CD4-positive, CD25-positive, alpha-beta regulatory T cell (primary cell): ENCODE results near the gene GOLPH3. TPM values are rescaled to one million over a fixed set of nuclear protein-coding genes. Genes with fewer than 3 reads are reported as not detected.

Experiments
- ATAC-seq, 2 donors: fragments of 150-1000 bp; cut with Tn5 transposase; one replicate each; pipeline ENCODE4 v1.10.0; 2021; ENCODE audit warnings: low read depth in 2 of 2, moderate number of reproducible peaks in 2 of 2, moderate library complexity in 1 of 2
- DNase-seq, 3 donors: peaks; one replicate each; pipeline versions ENCODE4 v3.0.0 to v3.0.0-alpha.2; 2012 to 2022; ENCODE audit warnings: mixed read lengths in 1 of 3
- H3K27ac ChIP-seq: one replicate; pipeline ENCODE4 v1.7.0; 2013; ENCODE audit warnings: mild to moderate bottlenecking, low read length; ENCODE audit not compliant: insufficient read depth, poor library complexity, severe bottlenecking
- H3K27me3 ChIP-seq: one replicate; pipeline ENCODE4 v1.7.0; 2013; ENCODE audit warnings: low read length; ENCODE audit not compliant: control insufficient read depth, insufficient read depth
- H3K36me3 ChIP-seq: one replicate; pipeline ENCODE4 v1.7.0; 2013; ENCODE audit warnings: mild to moderate bottlenecking, low read length, moderate library complexity; ENCODE audit not compliant: control insufficient read depth, insufficient read depth
- H3K4me1 ChIP-seq: 2 replicates; pipeline ENCODE4 v1.7.0; 2013; ENCODE audit warnings: mild to moderate bottlenecking, low read length; ENCODE audit not compliant: insufficient read depth, control insufficient read depth, poor library complexity, severe bottlenecking
- H3K4me3 ChIP-seq: one replicate; pipeline ENCODE4 v1.7.0; 2013; ENCODE audit warnings: low read depth, mild to moderate bottlenecking, low read length, moderate library complexity
- H3K9me3 ChIP-seq, 2 experiments: 1 replicate in 1 of 2; 2 replicates in 1 of 2; pipeline ENCODE4 v1.7.0; 2013; ENCODE audit warnings: low read length in 2 of 2, mild to moderate bottlenecking in 1 of 2, moderate library complexity in 1 of 2; ENCODE audit not compliant: control insufficient read depth in 2 of 2
- H3K27ac Mint-ChIP-seq, 3 donors: one replicate each; pipeline ENCODE4 v1.8.0; 2020 to 2022; ENCODE audit warnings: mild to moderate bottlenecking in 3 of 3, mixed read lengths in 3 of 3, moderate library complexity in 2 of 3
- H3K27me3 Mint-ChIP-seq: one replicate; pipeline ENCODE4 v1.8.0; 2022; ENCODE audit warnings: mild to moderate bottlenecking, mixed read lengths
- H3K36me3 Mint-ChIP-seq: one replicate; pipeline ENCODE4 v1.8.0; 2020; ENCODE audit warnings: mixed read lengths
- H3K4me1 Mint-ChIP-seq, 4 donors: one replicate each; pipeline ENCODE4 v1.8.0; 2020 to 2022; ENCODE audit warnings: mixed read lengths in 4 of 4, mild to moderate bottlenecking in 1 of 4
- H3K4me3 Mint-ChIP-seq, 4 donors: one replicate each; pipeline ENCODE4 v1.8.0; 2020 to 2022; ENCODE audit warnings: mild to moderate bottlenecking in 4 of 4, mixed read lengths in 4 of 4, moderate library complexity in 3 of 4
- H3K9me3 Mint-ChIP-seq, 7 donors: one replicate each; pipeline ENCODE4 v1.8.0; 2020 to 2022; ENCODE audit warnings: mixed read lengths in 7 of 7, mild to moderate bottlenecking in 3 of 7, moderate library complexity in 2 of 7
- polyA plus RNA-seq, 4 donors: library from polyadenylated mRNA; unstranded; fragments of 300-500 nt; fragmentation: Illumina TruSeq; gene quantifications; one replicate each; pipeline ENCODE4 v1.2.3, GENCODE V29; 2021
- total RNA-seq: library from RNA; stranded (reverse); gene quantifications from one replicate; pipeline ENCODE4 v1.2.3, GENCODE V29; 2022

Gene GOLPH3
- total and polyA plus RNA-seq, 5 donors from 2014 or later: 66.8 to 130 (median 112) TPM

DNA sequence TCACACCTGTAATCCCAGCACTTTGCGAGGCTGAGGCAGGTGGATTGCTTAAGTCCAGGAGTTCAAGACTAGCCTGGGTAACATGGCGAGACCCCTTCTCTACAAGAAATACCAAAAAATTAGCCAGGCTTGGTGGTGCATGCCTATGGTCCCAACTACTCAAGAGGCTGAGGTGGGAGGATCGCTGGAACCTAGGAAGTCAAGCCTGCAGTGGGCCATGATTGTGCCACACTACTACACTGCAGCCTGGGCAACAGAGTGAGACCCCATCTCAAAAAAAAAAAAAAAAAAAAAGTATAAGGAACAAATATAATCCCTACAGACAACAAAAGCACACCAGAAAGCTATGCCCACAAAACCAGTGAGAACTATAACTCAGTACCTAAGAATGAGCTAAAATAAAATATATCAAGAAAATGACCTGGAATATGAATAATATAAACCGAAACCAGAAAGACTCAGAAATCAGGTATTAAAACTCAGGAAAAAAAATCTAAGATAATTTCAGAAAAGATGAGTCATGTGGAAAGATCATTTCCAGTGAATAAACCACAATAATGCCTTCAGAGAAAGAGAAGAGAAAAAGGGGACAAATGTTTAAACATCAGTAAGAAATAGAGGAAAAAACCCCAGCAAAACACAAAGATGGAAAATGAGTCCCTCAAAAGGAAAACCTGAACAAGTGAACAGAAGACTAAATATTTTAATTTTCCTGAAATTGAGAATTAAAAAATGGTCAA lies 57.4 kb downstream of the GOLPH3 start:
- H3K27me3 Mint-ChIP-seq: no peaks in the 10 kb centered on the region
- H3K36me3 Mint-ChIP-seq: peaks cover 28% of the 10 kb centered on the region
- no peaks in the 10 kb centered on the region for H3K27me3 ChIP-seq
- DNase-seq (no peak), ATAC-seq (no peak)
- H3K36me3 ChIP-seq: peaks cover 31% of the 10 kb centered on the region
- no peak overlapping the region for H3K27ac ChIP-seq
- no peaks in the 10 kb centered on the region for H3K9me3 ChIP-seq
- H3K27ac Mint-ChIP-seq: peak overlapping the region in 1 of 3 donors; percentile 55
- H3K4me3 ChIP-seq: no peak overlapping the region
- H3K4me3 Mint-ChIP-seq: no peak overlapping the region
- no peaks in the 10 kb centered on the region for H3K4me1 ChIP-seq
- H3K9me3 Mint-ChIP-seq: peaks cover 0 to 1% (median 0%) of the 10 kb centered on the region in 7 donors
- peaks cover 16 to 26% (median 18%) of the 10 kb centered on the region in 4 donors for H3K4me1 Mint-ChIP-seq

DNA sequence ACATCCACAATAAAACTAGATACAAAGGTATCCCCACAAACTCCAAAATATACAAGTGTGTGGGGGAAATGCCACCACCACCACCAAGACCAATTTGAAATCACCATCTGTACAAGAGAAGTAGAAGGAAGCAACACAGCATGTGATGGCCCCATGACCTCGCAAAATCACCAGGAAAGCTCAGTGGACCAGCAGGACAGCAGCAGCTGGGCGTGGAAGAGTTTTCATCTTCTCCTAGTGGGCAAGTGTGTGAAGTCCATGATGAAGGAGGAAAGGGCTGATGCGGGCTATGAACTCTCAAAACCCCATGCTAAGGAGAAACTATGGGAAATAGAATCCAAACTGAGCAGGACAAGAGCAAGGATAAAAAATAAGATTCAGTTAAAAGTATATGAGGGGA lies 58.1 kb downstream of the GOLPH3 start:
- Mint-ChIP-seq H3K36me3 (peaks cover 28% of the 10 kb centered on the region), H3K4me1 (peaks cover 13 to 29% (median 17%) of the 10 kb centered on the region in 4 donors)

DNA sequence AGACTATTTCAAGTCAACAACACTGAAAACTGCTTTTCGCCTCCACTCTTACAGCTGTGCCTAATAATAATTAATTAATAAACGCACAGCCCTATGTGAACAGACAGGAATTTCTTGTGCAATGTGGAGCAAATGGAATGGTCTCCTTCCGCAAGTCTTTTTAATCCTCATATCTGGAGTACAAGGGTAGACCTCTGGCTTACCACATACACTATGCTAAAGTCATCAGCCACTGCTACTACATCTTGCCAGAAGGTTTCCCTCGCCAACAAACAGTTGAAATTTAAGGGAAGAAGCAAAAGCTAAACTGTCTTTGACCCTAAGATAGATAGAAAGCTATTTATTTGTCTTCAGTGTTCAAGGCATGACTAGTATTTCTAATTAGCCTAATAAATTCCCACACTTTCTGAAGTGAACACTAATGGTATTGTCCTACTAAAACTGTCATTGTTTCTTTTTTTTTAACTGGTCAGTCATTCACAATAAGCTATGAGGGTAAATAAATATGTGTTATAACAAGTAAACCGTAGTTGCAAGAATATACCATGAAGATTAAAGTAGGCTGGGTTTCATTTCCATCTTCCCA lies 63.9 kb downstream of the GOLPH3 start:
- H3K36me3 ChIP-seq: peaks cover 49% of the 10 kb centered on the region
- DNase-seq (no peak), ATAC-seq (no peak)
- H3K9me3 ChIP-seq: no peaks in the 10 kb centered on the region
- no peaks in the 10 kb centered on the region for H3K4me1 ChIP-seq
- H3K27me3 Mint-ChIP-seq: no peaks in the 10 kb centered on the region
- H3K27me3 ChIP-seq: no peaks in the 10 kb centered on the region
- H3K4me1 Mint-ChIP-seq: peaks cover 0 to 10% (median under 1%) of the 10 kb centered on the region in 4 donors
- H3K4me3 Mint-ChIP-seq: no peak overlapping the region
- no peak overlapping the region for H3K27ac ChIP-seq
- no peak overlapping the region for H3K4me3 ChIP-seq
- peaks cover 30% of the 10 kb centered on the region for H3K36me3 Mint-ChIP-seq
- H3K9me3 Mint-ChIP-seq: peaks cover 0 to 1% (median 0%) of the 10 kb centered on the region in 7 donors
- no peak overlapping the region for H3K27ac Mint-ChIP-seq

More for the DNA sequence above, 58.1 kb downstream of the GOLPH3 start:
- Histone ChIP-seq H3K27ac (no peak overlapping the region), H3K36me3 (peaks cover 31% of the 10 kb centered on the region), H3K9me3 (no peaks in the 10 kb centered on the region), H3K4me1 (no peaks in the 10 kb centered on the region), H3K4me3 (no peak overlapping the region), H3K27me3 (no peaks in the 10 kb centered on the region)
- Mint-ChIP-seq H3K4me3 (no peak overlapping the region), H3K27me3 (no peaks in the 10 kb centered on the region), H3K27ac (peak overlapping the region; percentile 55 to 70 (median 66)), H3K9me3 (peaks cover 0 to 1% (median 0%) of the 10 kb centered on the region in 7 donors)
- no peak for ATAC-seq
- no peak for DNase-seq

DNA sequence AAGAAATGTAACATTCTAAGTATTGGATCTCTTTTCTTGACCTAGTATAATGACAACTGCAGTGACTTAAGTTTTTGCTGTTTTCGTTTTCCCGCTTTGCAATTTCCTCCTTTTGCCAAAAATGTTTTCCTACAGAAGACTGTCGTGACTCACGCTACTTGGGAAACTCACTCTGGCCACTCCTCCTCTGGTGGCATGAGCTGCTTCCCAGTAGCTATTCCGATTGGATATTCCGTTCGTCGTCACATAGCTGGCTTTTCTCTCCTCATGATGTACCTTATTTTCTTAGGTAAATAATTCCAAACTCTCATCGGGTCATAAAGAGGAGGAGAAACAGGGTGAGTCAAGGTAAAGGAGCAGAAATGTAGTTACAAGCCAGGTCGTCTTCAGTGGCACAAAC lies 64.9 kb downstream of the GOLPH3 start:
- H3K4me1 ChIP-seq: no peaks in the 10 kb centered on the region
- Mint-ChIP-seq H3K4me3 (no peak overlapping the region), H3K27ac (no peak overlapping the region), H3K9me3 (peaks cover 0 to 1% (median 0%) of the 10 kb centered on the region in 7 donors), H3K27me3 (no peaks in the 10 kb centered on the region), H3K36me3 (peaks cover 34% of the 10 kb centered on the region), H3K4me1 (peaks cover 0 to 5% (median under 1%) of the 10 kb centered on the region in 4 donors)
- H3K27me3 ChIP-seq: no peaks in the 10 kb centered on the region
- no peak overlapping the region for H3K4me3 ChIP-seq
- H3K9me3 ChIP-seq: no peaks in the 10 kb centered on the region
- ATAC-seq (no peak), DNase-seq (no peak)
- no peak overlapping the region for H3K27ac ChIP-seq
- H3K36me3 ChIP-seq: peaks cover 55% of the 10 kb centered on the region

DNA sequence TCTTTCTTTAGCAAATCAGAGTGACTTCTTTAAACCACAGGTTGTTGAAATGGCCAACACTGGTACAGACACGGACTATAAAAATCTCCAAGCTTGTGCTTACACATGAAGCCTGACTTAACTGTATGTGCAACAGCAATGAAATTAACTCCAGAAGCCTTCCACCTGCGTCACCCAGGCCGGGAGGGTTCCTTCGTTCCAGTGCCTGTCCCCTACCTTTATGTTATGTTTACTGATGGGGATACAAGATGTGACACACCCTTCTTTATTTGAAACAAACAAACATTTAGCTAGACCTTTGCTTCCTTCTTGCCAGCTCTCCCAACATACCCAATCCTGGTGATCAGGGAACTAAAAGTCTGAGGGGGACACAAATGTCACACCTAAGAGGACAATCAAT lies 66.0 kb downstream of the GOLPH3 start:
- H3K9me3 Mint-ChIP-seq: peaks cover 0 to 1% (median 0%) of the 10 kb centered on the region in 7 donors
- no peaks in the 10 kb centered on the region for H3K27me3 Mint-ChIP-seq
- Histone ChIP-seq H3K4me1 (no peaks in the 10 kb centered on the region), H3K4me3 (no peak overlapping the region), H3K9me3 (no peaks in the 10 kb centered on the region), H3K27me3 (no peaks in the 10 kb centered on the region), H3K27ac (no peak overlapping the region), H3K36me3 (peaks cover 61% of the 10 kb centered on the region)
- peaks cover 0 to 5% (median under 1%) of the 10 kb centered on the region in 4 donors for H3K4me1 Mint-ChIP-seq
- H3K36me3 Mint-ChIP-seq: peaks cover 40% of the 10 kb centered on the region
- ATAC-seq (no peak), DNase-seq (no peak)
- H3K27ac Mint-ChIP-seq: no peak overlapping the region
- no peak overlapping the region for H3K4me3 Mint-ChIP-seq

DNA sequence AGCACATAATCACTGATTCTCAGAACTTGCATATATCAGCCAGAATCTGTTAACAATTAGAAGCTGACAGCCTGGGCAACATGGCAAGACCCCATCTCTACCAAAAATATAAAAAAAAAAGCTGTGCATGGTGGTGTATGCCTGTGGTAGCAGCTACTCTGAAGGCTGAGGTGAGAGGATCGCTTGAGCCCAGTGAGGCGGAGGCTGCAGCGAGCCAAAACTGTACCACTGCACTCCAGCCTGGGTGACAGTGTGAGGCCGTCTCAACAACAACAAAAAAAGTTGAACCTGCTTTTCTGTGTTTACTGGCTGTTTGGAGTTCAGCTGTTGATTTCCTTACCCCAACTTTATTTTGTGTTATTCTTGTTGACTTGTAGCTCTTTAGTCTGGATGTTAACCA lies 66.8 kb downstream of the GOLPH3 start:
- Histone ChIP-seq H3K4me1 (no peaks in the 10 kb centered on the region), H3K9me3 (no peaks in the 10 kb centered on the region), H3K4me3 (no peak overlapping the region), H3K27me3 (no peaks in the 10 kb centered on the region), H3K36me3 (peaks cover 65% of the 10 kb centered on the region), H3K27ac (no peak overlapping the region)
- no peak for ATAC-seq
- Mint-ChIP-seq H3K27me3 (no peaks in the 10 kb centered on the region), H3K9me3 (no peaks in the 10 kb centered on the region), H3K4me1 (peaks cover 0 to 5% (median 0%) of the 10 kb centered on the region in 4 donors), H3K27ac (peak overlapping the region in 1 of 3 donors; percentile 18), H3K4me3 (no peak overlapping the region), H3K36me3 (peaks cover 36% of the 10 kb centered on the region)
- no peak for DNase-seq

DNA sequence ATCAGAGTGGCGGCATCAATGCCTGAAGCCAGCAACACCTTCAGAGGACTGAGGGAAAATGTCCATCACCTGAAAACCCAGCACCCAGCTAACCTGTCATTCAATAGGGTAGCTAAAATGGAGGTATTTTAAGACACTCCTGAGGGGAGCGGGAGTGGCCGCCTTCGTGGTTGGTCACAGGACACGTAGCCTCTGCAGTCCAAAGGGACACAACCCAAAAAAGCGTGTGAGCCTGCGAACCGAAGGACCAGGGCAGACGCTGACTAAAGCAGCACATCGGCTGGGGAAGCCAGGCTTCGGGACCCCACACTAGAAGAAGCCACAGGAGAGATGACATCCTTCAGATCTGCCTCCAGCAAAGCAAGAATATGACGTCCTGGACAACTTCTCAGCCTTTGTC lies 70.6 kb downstream of the GOLPH3 start:
- Histone ChIP-seq H3K4me1 (no peaks in the 10 kb centered on the region), H3K27ac (no peak overlapping the region), H3K4me3 (no peak overlapping the region), H3K36me3 (peaks cover 62% of the 10 kb centered on the region), H3K9me3 (no peaks in the 10 kb centered on the region), H3K27me3 (no peaks in the 10 kb centered on the region)
- ATAC-seq: no peak
- Mint-ChIP-seq H3K36me3 (peaks cover 24% of the 10 kb centered on the region), H3K9me3 (no peaks in the 10 kb centered on the region), H3K4me3 (no peak overlapping the region), H3K27me3 (no peaks in the 10 kb centered on the region), H3K27ac (no peak overlapping the region), H3K4me1 (no peaks in the 10 kb centered on the region)
- no peak for DNase-seq
